Hepatic stellate cell (primary cell): ENCODE measurements around the gene OR13F1.
A peak's percentile ranks its signal among the peaks of the same experiment; 100 is the strongest.
"Not testable (repeated sequence)": the region's sequence is repeated elsewhere in the genome, so short reads cannot be mapped to it uniquely, and the experiment has no call there.

Experiments used
- DNase-seq: peaks from one replicate; pipeline ENCODE4 v3.0.0; 2011; ENCODE audit warnings: low spot score

The OR13F1 gene

DNA sequence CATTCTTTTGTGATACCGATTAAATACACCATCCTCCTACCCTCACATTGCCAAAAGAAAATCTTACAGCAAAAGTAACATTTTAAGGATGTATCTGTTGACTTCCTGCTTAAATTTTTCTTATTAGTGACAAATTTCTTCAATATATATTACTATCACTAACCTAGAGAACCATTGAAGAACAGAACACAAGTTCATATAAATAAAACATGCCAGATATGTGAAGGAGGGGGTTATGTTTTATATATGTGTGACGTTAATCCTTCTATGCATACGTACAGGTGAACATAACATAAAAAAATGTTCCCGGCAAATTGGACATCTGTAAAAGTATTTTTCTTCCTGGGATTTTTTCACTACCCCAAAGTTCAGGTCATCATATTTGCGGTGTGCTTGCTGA, at the start of gene OR13F1:
OR13F1 (plus strand) TSS at position 301 of the 400 bp plus-strand sequence; CDS start at position 301, 0 bp downstream.
- DNase-seq: no peak

GRCh38 chr9:104456831-104457230, 47.2 kb upstream of the OR13F1 start:
- no peak for DNase-seq

DNA sequence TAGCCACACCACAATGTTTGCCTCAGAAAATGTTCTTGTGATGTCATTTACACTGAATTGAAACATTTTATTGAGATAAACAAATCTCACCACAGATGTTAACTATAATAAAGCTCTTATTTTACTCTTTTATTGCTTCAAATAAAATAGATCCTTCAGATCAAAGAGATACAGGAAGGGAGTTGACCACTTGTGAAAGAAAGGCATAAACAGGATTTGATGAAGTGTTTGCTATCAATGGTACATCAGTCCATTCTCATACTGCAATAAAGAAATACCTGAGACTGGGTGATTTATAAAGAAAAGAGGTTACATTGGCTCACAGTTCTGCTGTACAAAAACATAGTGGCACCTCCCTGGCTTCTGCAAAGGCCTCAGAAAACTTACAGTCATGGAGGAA, 40.2 kb upstream of the OR13F1 start:
- DNase-seq: no peak

- DNase-seq: no peak
These were observed 35.8 kb upstream of the OR13F1 start for GRCh38 chr9:104468261-104468660.

GRCh38 chr9:104482921-104483570, 21.0 kb upstream of the OR13F1 start:
- DNase-seq: no peak

DNA sequence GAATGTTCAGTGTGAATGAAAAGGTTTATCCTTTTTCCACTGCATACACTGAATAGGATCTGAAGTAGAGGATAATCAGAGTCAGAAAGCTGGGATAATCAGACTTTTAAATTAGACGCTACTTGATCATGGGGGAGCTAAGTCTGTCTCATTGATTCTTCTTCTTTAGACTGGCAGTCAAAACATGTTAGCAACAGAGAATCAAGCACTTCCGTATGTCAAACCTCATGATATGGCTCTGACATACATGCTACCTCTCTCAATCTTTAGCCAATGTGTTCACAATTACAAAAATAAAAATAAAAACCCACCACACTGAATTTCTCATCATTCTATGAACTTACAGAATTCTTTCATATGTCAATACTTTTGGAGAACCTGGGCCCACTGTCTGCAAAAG, 19.0 kb upstream of the OR13F1 start:
- no peak for DNase-seq

DNA sequence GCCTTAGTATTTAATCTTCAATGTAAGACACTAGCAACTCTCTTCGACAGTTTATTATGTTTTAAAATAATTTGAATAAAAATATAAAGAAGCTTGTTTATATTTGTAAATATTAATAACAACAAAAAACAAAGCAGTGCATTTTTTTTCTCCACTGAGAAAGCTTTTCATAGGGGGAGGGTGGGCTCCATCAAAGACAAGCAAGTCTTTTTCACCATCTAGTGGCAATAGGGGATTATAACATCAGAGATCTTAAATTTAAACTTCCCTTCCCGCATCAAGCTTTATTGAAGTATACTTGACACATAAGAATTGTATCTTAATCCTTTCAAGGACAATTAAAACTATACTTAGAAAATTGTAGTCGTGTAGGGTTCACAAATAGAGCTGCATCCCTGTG, 9.3 kb upstream of the OR13F1 start:
- DNase-seq: peak; percentile 36

- no peak for DNase-seq
These were observed 623 bp upstream of the OR13F1 start for GRCh38 chr9:104503440-104503839.

DNA sequence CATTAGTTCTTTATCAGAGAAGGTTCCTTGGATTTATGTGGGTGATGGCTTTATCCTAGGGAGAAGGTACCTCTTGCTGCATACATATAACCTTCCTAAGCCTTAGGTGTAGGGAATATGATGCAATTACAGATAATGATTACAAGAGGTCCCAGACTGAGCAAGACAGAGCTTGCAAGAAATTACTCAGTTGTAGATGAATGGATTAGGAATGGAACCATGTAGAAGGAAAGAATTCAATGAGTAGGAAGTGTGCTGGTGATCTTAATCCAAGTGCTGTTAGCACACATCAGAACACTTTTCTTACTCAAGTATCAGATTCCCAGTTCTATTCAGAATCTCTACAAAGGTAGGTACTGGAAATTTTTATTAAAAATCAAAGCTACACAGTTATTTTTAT, 2.5 kb downstream of the OR13F1 start:
- DNase-seq: no peak

DNA sequence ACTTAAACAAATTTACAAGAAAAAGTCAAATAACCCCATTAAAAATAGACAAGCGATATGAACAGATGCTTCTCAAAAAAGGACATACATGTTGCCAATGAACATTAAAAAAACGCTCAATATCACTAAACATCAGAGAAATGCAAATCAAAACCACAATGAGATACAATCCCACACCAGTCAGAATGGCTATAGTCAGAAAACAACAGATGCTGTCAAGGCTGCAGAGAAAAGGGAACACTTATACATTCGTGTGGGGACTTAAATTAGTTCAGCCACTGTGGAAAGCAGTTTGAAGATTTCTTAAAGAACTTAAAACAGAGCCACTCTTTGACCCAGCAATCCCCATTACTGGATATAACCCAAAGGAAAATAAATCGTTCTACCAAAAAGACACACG, 10.8 kb downstream of the OR13F1 start:
- no peak for DNase-seq

DNA sequence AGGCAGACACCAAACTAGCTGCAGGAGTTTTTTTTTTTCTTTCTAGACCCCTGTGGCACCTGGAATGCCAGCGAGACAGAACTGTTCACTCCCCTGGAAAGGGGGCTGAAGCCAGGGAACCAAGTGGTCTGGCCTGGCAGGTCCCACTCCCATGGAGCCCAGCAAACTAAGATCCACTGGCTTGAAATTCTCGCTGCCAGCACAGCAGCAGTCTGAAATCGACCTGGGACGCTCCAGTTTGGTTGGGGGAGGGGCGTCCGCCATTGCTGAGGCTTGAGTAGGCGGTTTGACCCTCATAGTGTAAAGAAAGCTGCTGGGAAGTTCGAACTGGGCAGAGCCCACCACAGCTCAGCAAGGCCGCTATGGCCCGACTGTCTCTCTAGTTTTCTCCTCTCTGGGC, 16.2 kb downstream of the OR13F1 start:
- DNase-seq: not testable (repeated sequence)

DNA sequence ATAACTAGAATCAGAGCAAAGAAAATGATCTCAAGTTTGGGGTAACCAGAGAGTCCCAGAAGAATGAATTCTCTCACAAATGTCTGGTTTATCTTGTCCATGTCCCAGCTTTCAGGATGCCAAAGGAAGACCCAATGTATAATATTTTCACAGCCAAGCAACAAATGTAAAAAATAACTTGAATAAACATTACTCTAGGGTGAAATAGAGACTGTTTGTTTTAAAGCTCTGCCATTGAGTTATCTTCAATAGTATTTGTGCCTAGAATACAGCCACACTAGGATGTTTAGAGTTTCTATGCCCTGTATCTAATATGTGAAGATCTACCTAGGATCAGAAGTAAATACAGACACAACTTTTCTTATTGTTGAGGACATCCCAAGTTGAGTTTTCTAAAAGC, 23.0 kb downstream of the OR13F1 start, which contains the start of gene OR13C4:
OR13C4 (minus strand) TSS at position 101 of the 400 bp plus-strand sequence; CDS start at position 101, 0 bp downstream.
- no peak for DNase-seq

DNA sequence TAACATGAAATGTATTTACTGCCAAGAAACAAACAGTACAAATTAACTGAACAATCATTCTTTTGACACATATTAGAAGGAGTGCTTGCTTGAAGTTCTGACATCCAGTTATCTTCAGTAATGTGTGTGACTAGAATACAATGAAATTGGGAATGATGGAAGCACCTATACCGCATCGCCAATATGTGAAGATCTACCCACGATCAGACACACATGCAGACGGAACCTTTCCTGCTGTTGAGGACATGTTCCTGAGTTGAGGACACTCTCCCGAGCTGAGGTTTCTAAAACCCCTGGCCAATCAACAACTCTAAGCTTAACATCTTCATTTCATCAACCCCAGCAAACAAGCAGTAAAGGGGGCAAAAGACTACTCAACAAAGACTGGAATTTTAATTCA, 32.7 kb downstream of the OR13F1 start, which contains the start of gene OR13C3:
OR13C3 (minus strand) TSS at position 101 of the 400 bp plus-strand sequence. CDS start 133 bp downstream, outside the sequence.
- no peak for DNase-seq

GRCh38 chr9:104539275-104539674, 35.2 kb downstream of the OR13F1 start:
- DNase-seq: no peak

- DNase-seq: no peak
These were observed 40.6 kb downstream of the OR13F1 start for GRCh38 chr9:104544644-104545043.

- peak; percentile 12 for DNase-seq
These were observed 49.2 kb downstream of the OR13F1 start for GRCh38 chr9:104553261-104553660.
